Gastrocnemius medialis (tissue), 4 donors: ENCODE data around the gene LINGO3. TPM values are rescaled to one million over a fixed set of nuclear protein-coding genes. Genes with fewer than 3 reads are reported as not detected.

Source experiments
- ATAC-seq, 2 donors: fragments of 150-250 bp; one replicate each; pipeline ENCODE4 v1.9.1; 2016
- DNase-seq, 2 donors: peaks; one replicate each; pipeline ENCODE4 v3.0.0-alpha.2; 2019
- H3K27ac ChIP-seq, 4 donors: fragments of 200-600 bp; sonication (generic); 1 replicate in 1 of 4; 2 replicates in 3 of 4; pipeline ENCODE4 v1.5.1; 2016 to 2018; ENCODE audit warnings: mild to moderate bottlenecking in 2 of 4, moderate library complexity in 1 of 4
- H3K27me3 ChIP-seq, 3 donors: fragments of 200-600 bp; sonication (generic) in 2 of 3; 1 replicate in 1 of 3; 2 replicates in 2 of 3; pipeline versions ENCODE4 v1.5.1 to v1.6.0; 2016 to 2019; ENCODE audit warnings: mild to moderate bottlenecking in 1 of 3, moderate library complexity in 1 of 3
- H3K36me3 ChIP-seq, 2 donors: fragments of 200-600 bp; sonication (generic) in 1 of 2; one replicate each; pipeline ENCODE4 v1.5.1; 2017 to 2018
- H3K4me1 ChIP-seq, 2 donors: fragments of 200-600 bp; sonication (generic) in 1 of 2; one replicate each; pipeline ENCODE4 v1.5.1; 2016 to 2017; ENCODE audit warnings: mild to moderate bottlenecking in 2 of 2
- H3K4me3 ChIP-seq, 4 donors: fragments of 200-600 bp; sonication (generic) in 3 of 4; 1 replicate in 1 of 4; 2 replicates in 3 of 4; pipeline ENCODE4 v1.5.1; 2016 to 2019; ENCODE audit warnings: mild to moderate bottlenecking in 2 of 4
- H3K9me3 ChIP-seq, 3 donors: fragments of 200-600 bp; sonication (generic) in 2 of 3; 1 replicate in 1 of 3; 2 replicates in 2 of 3; pipeline ENCODE4 v1.5.1; 2016 to 2019
- POLR2A ChIP-seq, 2 donors: fragments of 450-650 bp; IDR thresholded peaks; one replicate each; pipeline ENCODE4 v1.6.1; 2017; ENCODE audit warnings: antibody characterized with exemption in 2 of 2, mild to moderate bottlenecking in 2 of 2, moderate library complexity in 2 of 2
- in situ Hi-C, 4 donors: fragments of 200-750 bp; cut with MboI; loops; one replicate each; pipeline versions ENCODE4 v1.15.0 to v1.8.0; 2017; ENCODE audit warnings: low sequenced_read_pairs in 4 of 4
- intact Hi-C: fragments of 100-400 bp; cut with DNase I; formaldehyde crosslinking; loops from one replicate; pipeline ENCODE4 v1.15.1; 2023; ENCODE audit warnings: low total_unique reads
- total RNA-seq, 4 donors: library from RNA; depleted of rRNA; stranded (reverse); fragments of >200 nt; gene quantifications; one replicate each; pipeline versions ENCODE4 v1.1.0 to v1.2.3, GENCODE V29; 2016
- TF ChIP-seq, protein P1 (sequence below), 5 experiments: fragments of 450-650 bp in 3 of 5; fragments of 200-600 bp in 2 of 5; sonication (generic) in 2 of 5; IDR thresholded peaks in 4 of 5; conservative IDR thresholded peaks in 1 of 5; 1 replicate in 4 of 5; 2 replicates in 1 of 5; pipeline ENCODE4 v1.5.1; 2016 to 2019; ENCODE audit warnings: antibody characterized with exemption in 5 of 5, mild to moderate bottlenecking in 3 of 5, moderate library complexity in 3 of 5

Gene LINGO3
- total RNA-seq, 4 donors from 2014 or later: not detected

DNA sequence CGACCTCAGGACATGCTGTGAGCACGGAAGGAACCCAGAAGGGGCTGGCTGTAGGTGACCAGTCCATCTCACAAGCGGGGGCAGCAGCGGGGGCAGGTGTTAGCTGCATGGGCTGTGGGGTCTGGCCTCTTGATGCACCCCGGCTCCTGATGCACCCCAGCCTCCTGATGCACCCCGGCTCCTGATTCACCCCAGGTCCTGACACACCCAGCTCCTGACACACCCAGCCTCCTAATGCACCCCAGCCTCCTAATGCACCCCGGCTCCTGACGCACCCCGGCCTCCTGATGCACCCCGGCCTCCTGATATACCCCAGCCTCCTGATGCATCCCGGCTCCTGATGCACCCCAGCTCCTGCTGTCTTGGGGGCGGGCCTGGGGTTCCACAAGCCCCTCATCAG, 13.0 kb upstream of the LINGO3 start:
- H3K27ac ChIP-seq: no peak overlapping the region
- TF ChIP-seq POLR2A (IDR thresholded peaks at IDR 0.05): no peak
- TF ChIP-seq, protein P1, sequence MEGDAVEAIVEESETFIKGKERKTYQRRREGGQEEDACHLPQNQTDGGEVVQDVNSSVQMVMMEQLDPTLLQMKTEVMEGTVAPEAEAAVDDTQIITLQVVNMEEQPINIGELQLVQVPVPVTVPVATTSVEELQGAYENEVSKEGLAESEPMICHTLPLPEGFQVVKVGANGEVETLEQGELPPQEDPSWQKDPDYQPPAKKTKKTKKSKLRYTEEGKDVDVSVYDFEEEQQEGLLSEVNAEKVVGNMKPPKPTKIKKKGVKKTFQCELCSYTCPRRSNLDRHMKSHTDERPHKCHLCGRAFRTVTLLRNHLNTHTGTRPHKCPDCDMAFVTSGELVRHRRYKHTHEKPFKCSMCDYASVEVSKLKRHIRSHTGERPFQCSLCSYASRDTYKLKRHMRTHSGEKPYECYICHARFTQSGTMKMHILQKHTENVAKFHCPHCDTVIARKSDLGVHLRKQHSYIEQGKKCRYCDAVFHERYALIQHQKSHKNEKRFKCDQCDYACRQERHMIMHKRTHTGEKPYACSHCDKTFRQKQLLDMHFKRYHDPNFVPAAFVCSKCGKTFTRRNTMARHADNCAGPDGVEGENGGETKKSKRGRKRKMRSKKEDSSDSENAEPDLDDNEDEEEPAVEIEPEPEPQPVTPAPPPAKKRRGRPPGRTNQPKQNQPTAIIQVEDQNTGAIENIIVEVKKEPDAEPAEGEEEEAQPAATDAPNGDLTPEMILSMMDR (IDR thresholded peaks at IDR 0.05 in 4 of 5, conservative IDR thresholded peaks at IDR 0.05 in 1 of 5): no peak
- H3K36me3 ChIP-seq: peaks cover 0 to 27% of the 10 kb centered on the region in 2 donors
- ATAC-seq (no peak), DNase-seq (no peak)
- H3K27me3 ChIP-seq: no peaks in the 10 kb centered on the region
- H3K4me1 ChIP-seq: no peaks in the 10 kb centered on the region
- intact Hi-C loops (no loop called here), in situ Hi-C loops (loop anchor here in 1 of 4 donors (10.0 kb wide), 1 partner anchor 166 kb away; the partner anchor contains the start of gene AP3D1)
- H3K9me3 ChIP-seq: no peaks in the 10 kb centered on the region
- no peak overlapping the region for H3K4me3 ChIP-seq

DNA sequence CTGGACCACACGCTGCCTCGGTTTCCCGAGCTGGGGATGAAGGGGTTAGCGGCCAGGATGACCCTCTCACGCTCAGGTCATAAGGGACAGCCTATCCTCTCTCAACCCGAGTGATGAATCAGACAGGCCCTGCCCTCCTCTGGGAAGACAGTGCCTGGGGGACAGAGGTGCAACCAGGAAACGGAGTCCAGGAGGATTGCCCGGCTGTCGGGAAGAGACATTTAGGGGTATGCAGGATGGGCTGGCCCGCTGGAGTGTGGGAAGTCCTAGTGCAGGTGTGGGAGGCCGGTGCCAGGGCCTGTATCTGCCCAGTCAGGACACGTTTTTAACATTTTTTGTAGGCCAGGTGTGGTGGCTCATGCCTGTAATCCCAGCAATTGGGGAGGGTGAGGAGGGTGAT, 12.1 kb upstream of the LINGO3 start:
- intact Hi-C loops (no loop called here), in situ Hi-C loops (loop anchor here in 1 of 4 donors (10.0 kb wide), 1 partner anchor 165 kb away; the partner anchor contains the start of gene AP3D1)
- H3K27me3 ChIP-seq: no peaks in the 10 kb centered on the region
- H3K36me3 ChIP-seq: peaks cover 0 to 26% of the 10 kb centered on the region in 2 donors
- no peak overlapping the region for H3K4me3 ChIP-seq
- no peak overlapping the region for H3K27ac ChIP-seq
- DNase-seq (no peak), ATAC-seq (no peak)
- no peaks in the 10 kb centered on the region for H3K9me3 ChIP-seq
- TF ChIP-seq, protein P1 (IDR thresholded peaks at IDR 0.05 in 4 of 5, conservative IDR thresholded peaks at IDR 0.05 in 1 of 5): no peak
- TF ChIP-seq POLR2A (IDR thresholded peaks at IDR 0.05): no peak
- H3K4me1 ChIP-seq: no peaks in the 10 kb centered on the region

DNA sequence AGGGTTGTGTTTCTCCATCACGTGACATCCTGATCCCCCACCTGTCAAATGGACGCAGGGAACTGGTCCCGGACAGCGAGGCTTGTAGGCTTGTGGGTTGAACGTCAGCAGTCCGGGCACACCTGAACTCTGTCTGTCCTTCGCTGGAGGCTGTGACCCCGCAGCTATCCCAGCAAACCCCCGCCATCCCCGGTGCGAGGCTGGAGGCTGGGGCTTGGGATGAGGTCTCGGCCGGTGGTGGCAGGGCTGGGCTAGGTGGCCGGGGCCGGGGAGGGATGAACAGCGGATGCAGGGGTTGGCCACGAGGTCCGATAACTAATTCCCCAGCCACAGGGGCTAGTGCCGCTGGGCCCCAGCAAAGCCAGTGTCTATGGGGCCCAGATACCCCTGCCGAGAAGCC, 11.6 kb upstream of the LINGO3 start:
- no peak overlapping the region for H3K4me3 ChIP-seq
- H3K27me3 ChIP-seq: no peaks in the 10 kb centered on the region
- no peak overlapping the region for H3K27ac ChIP-seq
- ATAC-seq (no peak), DNase-seq (no peak)
- no peaks in the 10 kb centered on the region for H3K4me1 ChIP-seq
- in situ Hi-C loops: no loop called here
- H3K9me3 ChIP-seq: no peaks in the 10 kb centered on the region
- H3K36me3 ChIP-seq: peaks cover 0 to 21% of the 10 kb centered on the region in 2 donors
- intact Hi-C loops: loop anchor here (5.0 kb wide), 1 partner anchor 42 kb away; no protein-coding TSS in a partner anchor
- TF ChIP-seq, protein P1 (IDR thresholded peaks at IDR 0.05 in 4 of 5, conservative IDR thresholded peaks at IDR 0.05 in 1 of 5): no peak

DNA sequence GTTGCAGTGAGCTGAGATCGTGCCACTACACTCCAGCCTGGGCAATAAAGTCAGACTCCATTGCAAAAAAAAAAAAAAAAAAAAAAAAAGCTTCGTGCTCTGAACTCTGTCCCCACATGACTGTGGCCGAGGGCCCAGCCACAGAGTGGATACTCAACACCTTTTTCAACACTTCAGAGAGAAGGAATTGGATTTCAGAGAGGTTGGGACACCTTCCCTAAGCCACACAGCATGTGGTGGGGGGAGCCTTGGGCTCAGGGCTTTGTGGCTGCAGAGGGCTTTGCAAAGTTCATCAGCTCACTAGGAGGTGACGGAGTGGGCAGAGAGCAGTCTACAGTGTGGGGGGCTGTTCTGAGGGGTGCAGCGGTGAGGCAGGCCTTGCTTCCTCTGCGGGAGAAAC, 11.0 kb upstream of the LINGO3 start:
- in situ Hi-C loops (no loop called here), intact Hi-C loops (loop anchor here (5.0 kb wide), 1 partner anchor 42 kb away; no protein-coding TSS in a partner anchor)
- no peaks in the 10 kb centered on the region for H3K27me3 ChIP-seq
- ATAC-seq (no peak), DNase-seq (no peak)
- no peaks in the 10 kb centered on the region for H3K9me3 ChIP-seq
- H3K36me3 ChIP-seq: peaks cover 0 to 16% of the 10 kb centered on the region in 2 donors
- H3K4me1 ChIP-seq: no peaks in the 10 kb centered on the region
- H3K27ac ChIP-seq: no peak overlapping the region
- TF ChIP-seq, protein P1 (IDR thresholded peaks at IDR 0.05 in 4 of 5, conservative IDR thresholded peaks at IDR 0.05 in 1 of 5): no peak
- no peak for TF ChIP-seq POLR2A (IDR thresholded peaks at IDR 0.05)
- H3K4me3 ChIP-seq: no peak overlapping the region

DNA sequence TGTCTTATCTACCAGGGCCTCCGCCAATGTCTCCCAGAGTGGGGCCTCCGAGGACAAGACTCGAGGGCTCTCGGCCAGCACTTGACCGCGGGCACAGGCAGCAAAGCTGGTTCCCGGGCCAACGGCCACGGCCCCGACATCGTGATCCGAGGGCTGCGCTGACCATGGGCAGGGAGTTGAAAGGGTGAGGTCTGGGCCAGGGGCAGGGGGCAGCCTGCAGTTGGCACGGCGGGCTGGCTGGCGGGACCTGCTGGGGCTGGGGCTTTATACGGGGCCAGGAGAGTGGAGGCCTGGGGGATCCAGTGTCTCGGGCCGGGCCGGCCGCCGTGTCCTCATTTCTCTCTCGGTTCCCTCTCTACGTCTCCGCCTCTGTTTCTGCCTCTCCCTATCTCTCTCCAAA, 9.8 kb upstream of the LINGO3 start:
- no peak overlapping the region for H3K27ac ChIP-seq
- peaks cover 0 to 5% of the 10 kb centered on the region in 2 donors for H3K36me3 ChIP-seq
- no peaks in the 10 kb centered on the region for H3K4me1 ChIP-seq
- no peak for TF ChIP-seq POLR2A (IDR thresholded peaks at IDR 0.05)
- TF ChIP-seq, protein P1 (IDR thresholded peaks at IDR 0.05 in 4 of 5, conservative IDR thresholded peaks at IDR 0.05 in 1 of 5): no peak
- H3K9me3 ChIP-seq: no peaks in the 10 kb centered on the region
- intact Hi-C loops: loop anchor here (2.0 to 5.0 kb wide), 2 partner anchors 40 to 83 kb away; no protein-coding TSS in a partner anchor
- no peak overlapping the region for H3K4me3 ChIP-seq
- in situ Hi-C loops: no loop called here
- ATAC-seq (no peak), DNase-seq (no peak)
- H3K27me3 ChIP-seq: peaks cover 0 to 6% (median 5%) of the 10 kb centered on the region in 3 donors
